ENCODE data around the gene NCKAP5.

- TF ChIP-seq POLR2AphosphoS5 (IDR thresholded peaks at IDR 0.05; ENCODE audit: low read depth, low read length) = no peak
- TF ChIP-seq POLR2A (IDR thresholded peaks at IDR 0.05; ENCODE audit: low read depth, low read length) = no peak
These were observed 876.7 kb downstream of the NCKAP5 start for GRCh38 chr2:132691556-132691955.

Measured in GM12892 (cell line).